GM13976 (cell line): ENCODE results near the gene STEAP1B.

Experiments used
- DNase-seq: peaks from one replicate; pipeline ENCODE4 v3.0.0; 2012; ENCODE audit warnings: low spot score
- in situ Hi-C: fragments of 300-500 bp; cut with MboI; formaldehyde crosslinking; loops from one replicate; pipeline ENCODE4 v1.12.0; 2022; ENCODE audit warnings: low sequenced_read_pairs, mixed read lengths, inconsistent platforms; ENCODE audit not compliant: unreplicated experiment
- TF ChIP-seq, protein P1 (sequence below): IDR thresholded peaks from 2 replicates; pipeline ENCODE4 v1.5.1; 2012; ENCODE audit warnings: borderline replicate concordance, mild to moderate bottlenecking; ENCODE audit not compliant: insufficient read depth; ENCODE audit errors: extremely low read depth, missing control alignments, control extremely low read depth

Gene STEAP1B

DNA sequence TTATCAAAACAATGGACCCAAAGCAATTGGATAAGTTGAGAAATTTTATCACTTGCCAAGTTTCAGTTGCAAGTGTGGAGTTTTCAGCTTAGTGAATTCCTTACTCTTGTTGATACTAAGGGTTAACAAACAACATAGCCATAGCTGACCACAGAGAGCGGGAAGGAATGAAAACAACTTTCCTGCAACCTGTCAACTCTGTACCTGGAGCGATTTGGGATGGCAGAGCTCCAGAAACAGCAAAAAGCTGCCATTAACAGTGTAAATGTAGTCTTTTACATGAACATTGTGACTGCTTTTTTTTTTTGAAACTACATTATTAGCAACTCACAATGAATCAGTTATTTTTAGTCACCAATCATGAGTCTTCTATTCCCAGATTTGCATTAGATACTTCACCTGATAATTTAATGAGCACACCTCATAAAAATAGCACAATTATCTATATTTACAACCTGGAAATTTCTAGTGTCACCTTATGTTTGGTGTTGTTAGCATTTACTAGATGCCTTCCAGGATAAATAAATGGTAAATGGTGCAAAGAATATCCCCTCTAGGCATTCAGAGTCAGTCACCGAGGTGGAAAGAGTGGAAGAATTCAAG is 95.5 kb downstream of the STEAP1B start:
- no peak for DNase-seq
- TF ChIP-seq, protein P1, sequence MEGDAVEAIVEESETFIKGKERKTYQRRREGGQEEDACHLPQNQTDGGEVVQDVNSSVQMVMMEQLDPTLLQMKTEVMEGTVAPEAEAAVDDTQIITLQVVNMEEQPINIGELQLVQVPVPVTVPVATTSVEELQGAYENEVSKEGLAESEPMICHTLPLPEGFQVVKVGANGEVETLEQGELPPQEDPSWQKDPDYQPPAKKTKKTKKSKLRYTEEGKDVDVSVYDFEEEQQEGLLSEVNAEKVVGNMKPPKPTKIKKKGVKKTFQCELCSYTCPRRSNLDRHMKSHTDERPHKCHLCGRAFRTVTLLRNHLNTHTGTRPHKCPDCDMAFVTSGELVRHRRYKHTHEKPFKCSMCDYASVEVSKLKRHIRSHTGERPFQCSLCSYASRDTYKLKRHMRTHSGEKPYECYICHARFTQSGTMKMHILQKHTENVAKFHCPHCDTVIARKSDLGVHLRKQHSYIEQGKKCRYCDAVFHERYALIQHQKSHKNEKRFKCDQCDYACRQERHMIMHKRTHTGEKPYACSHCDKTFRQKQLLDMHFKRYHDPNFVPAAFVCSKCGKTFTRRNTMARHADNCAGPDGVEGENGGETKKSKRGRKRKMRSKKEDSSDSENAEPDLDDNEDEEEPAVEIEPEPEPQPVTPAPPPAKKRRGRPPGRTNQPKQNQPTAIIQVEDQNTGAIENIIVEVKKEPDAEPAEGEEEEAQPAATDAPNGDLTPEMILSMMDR: no peak
- in situ Hi-C loops: no loop called here

DNA sequence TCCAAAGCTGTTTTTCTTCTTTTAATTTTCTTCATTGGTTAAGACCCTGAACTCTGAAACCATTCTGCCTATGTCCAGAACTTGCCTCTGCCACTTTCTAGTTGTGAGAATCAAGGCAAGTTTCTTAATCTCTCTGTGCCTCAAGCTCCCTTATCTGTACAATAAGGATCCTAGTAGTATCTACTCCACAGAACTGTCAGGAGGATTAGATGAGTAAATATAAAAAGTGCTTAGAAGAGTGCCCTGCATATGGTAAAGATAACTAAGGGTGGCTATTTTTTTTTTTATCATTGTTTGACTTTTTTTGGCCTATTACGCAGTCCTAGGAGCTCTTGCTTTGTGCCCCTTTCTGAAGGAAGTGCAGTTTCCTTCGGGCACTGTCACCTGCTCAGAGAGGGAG is 96.6 kb downstream of the STEAP1B start:
- TF ChIP-seq, protein P1: no peak
- no peak for DNase-seq
- in situ Hi-C loops: no loop called here

DNA sequence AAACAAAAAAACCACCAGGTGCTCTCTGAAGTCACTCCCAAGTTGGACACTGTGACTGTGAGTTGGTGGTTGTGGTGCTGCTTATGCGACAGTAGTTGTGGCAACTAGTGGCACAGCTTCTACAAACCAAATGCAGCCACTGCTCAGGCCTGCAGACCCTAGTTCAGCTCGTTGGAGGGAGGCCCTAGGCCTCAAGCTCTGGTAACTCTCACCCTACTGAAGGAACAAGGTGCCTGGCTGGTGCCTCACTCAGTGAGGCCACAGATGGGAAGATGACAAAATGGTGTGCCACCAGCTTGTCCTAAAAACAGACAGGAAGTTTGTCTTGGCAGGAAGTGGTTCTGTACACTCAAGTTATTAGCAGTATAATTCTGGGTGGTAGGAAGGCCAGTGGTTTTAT is 97.7 kb downstream of the STEAP1B start:
- TF ChIP-seq, protein P1: no peak
- DNase-seq: no peak
- in situ Hi-C loops: no loop called here

DNA sequence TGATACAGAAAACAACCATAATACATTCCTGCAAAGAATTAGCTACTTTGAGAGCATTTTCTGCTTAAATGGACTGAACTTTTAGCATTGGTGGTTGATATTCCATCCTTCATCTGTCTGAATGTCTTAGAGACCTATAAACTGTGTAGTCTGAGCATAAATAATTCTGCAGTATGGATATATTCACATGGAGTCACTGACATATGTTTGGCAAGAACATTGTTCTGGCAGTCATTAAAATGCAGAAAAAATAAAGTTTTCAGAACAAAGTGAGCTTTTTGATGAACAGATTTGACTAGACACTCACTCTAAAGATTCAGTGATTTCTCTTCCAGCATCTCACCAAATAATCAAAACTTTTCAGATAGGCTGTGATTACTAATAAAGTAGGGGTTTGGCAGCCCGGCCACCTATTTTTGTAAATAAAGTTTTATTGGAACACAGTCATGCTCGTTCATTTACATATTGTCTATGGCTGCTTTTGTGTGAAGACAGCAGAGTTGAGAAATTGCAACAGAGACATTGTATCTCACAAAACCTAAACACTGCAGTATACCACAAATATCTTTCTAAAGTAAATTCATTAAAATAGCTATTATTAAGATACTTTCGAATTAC is 98.9 kb downstream of the STEAP1B start:
- no peak for DNase-seq
- TF ChIP-seq, protein P1: no peak
- in situ Hi-C loops: no loop called here

DNA sequence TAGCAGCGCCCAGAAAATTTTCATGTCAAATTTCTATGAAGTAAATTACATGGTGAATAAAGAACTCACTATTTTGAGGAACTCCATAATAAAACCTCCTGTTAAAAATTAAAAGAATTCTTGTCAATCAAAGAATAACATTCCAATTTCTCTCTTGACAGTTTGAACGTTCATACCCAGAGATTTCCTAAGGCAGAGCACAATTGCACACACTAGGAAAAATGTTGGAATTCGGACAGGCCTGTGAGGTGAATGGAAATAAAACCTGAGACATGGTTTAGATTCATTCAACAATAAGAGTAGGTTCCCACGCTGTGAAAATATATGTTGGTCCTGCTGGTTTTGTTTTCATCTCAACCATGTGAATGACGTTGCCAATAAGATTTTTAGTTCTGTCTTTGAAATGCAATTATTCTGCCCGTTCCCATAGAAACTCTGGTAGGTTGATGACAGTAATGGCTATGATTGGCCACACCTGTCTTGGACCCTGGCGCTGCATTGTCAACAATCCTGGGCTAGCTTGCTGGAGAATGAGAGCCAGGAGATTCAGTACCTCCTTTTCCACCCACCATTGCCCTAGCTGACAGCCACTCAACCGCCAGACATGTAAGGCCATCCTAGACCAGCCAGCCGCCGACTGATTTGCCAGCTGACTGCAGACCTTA is 99.7 kb downstream of the STEAP1B start:
- in situ Hi-C loops: no loop called here
- no peak for DNase-seq
- TF ChIP-seq, protein P1: no peak

DNA sequence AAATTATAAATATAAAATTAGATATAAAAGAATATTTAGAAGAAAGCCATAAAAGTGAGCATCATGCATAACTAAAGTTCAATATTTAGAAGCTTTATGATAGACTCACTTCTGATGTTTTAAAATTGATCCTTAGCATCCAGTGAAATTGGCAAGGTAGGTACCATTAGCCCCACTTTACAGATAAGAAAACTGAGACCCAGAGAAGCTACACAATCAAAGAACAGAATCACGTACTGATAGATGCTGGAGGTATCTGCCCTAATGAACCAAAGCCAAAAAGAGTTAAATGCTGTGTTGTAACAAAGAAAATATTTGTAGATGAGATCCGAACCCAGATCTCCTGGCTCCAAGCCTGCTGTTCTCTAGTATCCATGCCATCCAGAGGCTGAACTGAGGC is 100.4 kb downstream of the STEAP1B start:
- TF ChIP-seq, protein P1: no peak
- in situ Hi-C loops: no loop called here
- DNase-seq: no peak
